Spinal cord (tissue), 10 donors: ENCODE data around the gene COQ10B. TPM values are rescaled to one million over a fixed set of nuclear protein-coding genes. Genes with fewer than 3 reads are reported as not detected.
"Not testable (repeated sequence)": the region's sequence is repeated elsewhere in the genome, so short reads cannot be mapped to it uniquely, and the experiment has no call there.

ENCODE experiments used
- DNase-seq, 6 donors: peaks; one replicate each; pipeline versions ENCODE4 v3.0.0 to v3.0.0-alpha.2; 2013 to 2015; ENCODE audit warnings: low spot score in 6 of 6, low read depth in 4 of 6
- H3K27ac ChIP-seq: one replicate; pipeline ENCODE4 v1.5.1; 2013; ENCODE audit warnings: low read depth, low read length, control low read depth
- H3K27me3 ChIP-seq: one replicate; pipeline ENCODE4 v1.6.1; 2013; ENCODE audit warnings: low read length; ENCODE audit not compliant: control insufficient read depth, insufficient read depth
- H3K36me3 ChIP-seq: one replicate; pipeline ENCODE4 v1.6.1; 2013; ENCODE audit warnings: low read length; ENCODE audit not compliant: control insufficient read depth, insufficient read depth
- H3K4me1 ChIP-seq: one replicate; pipeline ENCODE4 v1.6.1; 2013; ENCODE audit warnings: low read length; ENCODE audit not compliant: control insufficient read depth, insufficient read depth
- H3K4me3 ChIP-seq: one replicate; pipeline ENCODE4 v1.5.1; 2013; ENCODE audit warnings: low read depth, low read length, control low read depth
- H3K9me3 ChIP-seq: one replicate; pipeline ENCODE4 v1.6.1; 2013; ENCODE audit warnings: low read length; ENCODE audit not compliant: control insufficient read depth, insufficient read depth
- WGBS: methylation state at CpG from one replicate; pipeline ENCODE4 v1.1.5; 2013; ENCODE audit warnings: missing lambda C conversion rate; ENCODE audit not compliant: insufficient coverage; 5-methylcytosine and 5-hydroxymethylcytosine counted together
- polyA plus RNA-seq, 2 donors: library from polyadenylated mRNA; unstranded; fragments of 120-200 nt; gene quantifications; one replicate each; pipeline ENCODE4 v1.2.1, GENCODE V29; 2013; ENCODE audit not compliant: insufficient read length in 2 of 2
- total RNA-seq, 2 donors: library from RNA; depleted of rRNA in 1 of 2; stranded (reverse); fragments of 120-200 nt in 1 of 2; fragments of >200 nt in 1 of 2; gene quantifications; one replicate each; pipeline versions ENCODE4 v1.2.3 to v1.2.4, GENCODE V29; 2013 to 2014
- donor health status: healthy.

The COQ10B gene
- total and polyA plus RNA-seq, 4 donors = 19.9 to 37.3 (median 22.7) TPM

GRCh38 chr2:197472166-197472565 lies 18.8 kb downstream of the COQ10B start:
- peaks cover 51% of the 10 kb centered on the region for H3K36me3 ChIP-seq
- H3K27ac ChIP-seq = no peak overlapping the region
- H3K4me1 ChIP-seq = no peaks in the 10 kb centered on the region
- DNase-seq = no peak
- no peaks in the 10 kb centered on the region for H3K27me3 ChIP-seq
- WGBS = no CpG with 5 or more reads among the region's 5 CpGs
- H3K4me3 ChIP-seq = no peak overlapping the region
- no peaks in the 10 kb centered on the region for H3K9me3 ChIP-seq

GRCh38 chr2:197477797-197478196 lies 24.4 kb downstream of the COQ10B start:
- Histone ChIP-seq H3K27me3 (no peaks in the 10 kb centered on the region), H3K9me3 (no peaks in the 10 kb centered on the region), H3K4me3 (no peak overlapping the region), H3K27ac (no peak overlapping the region), H3K36me3 (peaks cover 33% of the 10 kb centered on the region), H3K4me1 (no peaks in the 10 kb centered on the region)
- 100% methylated on average over 2 of the region's 3 CpGs for WGBS
- no peak for DNase-seq

DNA sequence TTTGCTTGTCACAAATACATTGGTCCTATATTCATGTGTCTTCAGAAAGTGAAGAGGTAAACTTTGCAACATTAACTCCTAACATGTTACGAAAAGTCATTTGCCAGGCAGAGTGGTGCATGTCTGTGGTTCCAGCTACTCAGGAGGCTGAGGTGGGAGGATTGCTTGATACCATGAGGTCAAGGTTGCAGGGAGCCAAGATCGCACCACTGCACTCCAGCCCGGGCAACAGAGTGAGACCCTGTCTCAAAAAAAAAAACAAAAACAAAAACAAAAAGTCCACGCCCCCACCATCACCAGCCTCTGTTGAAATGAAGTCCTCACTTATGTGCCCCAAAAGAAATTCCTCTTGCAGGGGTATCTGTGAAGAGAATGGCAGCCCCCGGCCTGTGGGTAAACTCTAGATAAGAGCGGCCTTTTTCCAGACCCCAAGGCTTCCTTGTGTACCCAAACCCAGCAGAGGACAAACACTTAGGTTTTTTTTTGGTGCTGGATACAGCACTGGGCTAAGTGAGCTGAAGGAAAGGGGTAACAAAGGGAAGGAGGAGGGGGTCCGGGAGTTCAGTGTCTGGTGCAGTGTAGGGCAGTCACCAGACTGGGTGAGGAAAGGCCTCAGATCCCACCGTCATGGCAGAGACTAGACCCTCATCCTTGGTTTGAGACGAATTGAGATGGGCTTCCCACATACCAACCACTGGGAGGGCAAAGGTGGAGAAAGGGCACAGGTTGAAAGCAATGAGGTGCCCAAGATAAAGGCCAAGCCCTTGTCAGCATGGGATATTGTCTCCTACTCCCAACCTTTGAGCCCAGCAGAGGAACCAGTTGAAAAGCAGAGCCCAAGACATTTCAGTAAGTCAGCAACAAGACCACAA lies 27.0 kb downstream of the COQ10B start:
- no CpG with 5 or more reads among the region's 9 CpGs for WGBS
- Histone ChIP-seq H3K4me3 (no peak overlapping the region), H3K36me3 (peaks cover 28% of the 10 kb centered on the region), H3K27me3 (no peaks in the 10 kb centered on the region), H3K4me1 (no peaks in the 10 kb centered on the region), H3K27ac (no peak overlapping the region), H3K9me3 (no peaks in the 10 kb centered on the region)
- no peak for DNase-seq

DNA sequence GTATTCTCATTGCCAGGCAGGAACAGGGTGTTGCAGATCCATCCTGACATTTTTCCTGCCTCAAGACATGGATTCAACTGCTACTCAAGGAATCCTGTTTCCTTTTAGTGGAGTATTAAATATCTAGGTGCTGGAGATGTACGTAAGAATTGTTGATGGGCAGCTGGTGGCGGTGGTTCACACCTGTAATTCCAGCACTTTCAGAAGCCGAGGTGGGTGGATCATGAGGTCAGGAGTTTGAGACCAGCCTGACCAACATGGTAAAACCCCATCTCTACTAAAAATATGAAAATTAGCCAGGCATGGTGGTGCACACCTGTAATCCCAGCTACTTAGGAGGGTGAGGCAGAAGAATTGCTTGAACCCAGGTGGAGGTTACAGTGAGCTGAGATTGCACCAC lies 30.9 kb downstream of the COQ10B start:
- not testable (repeated sequence) for H3K27ac ChIP-seq, H3K4me3 ChIP-seq, DNase-seq, H3K27me3 ChIP-seq, H3K4me1 ChIP-seq, H3K9me3 ChIP-seq
- WGBS = 100% methylated on average over 1 of the region's 3 CpGs
- H3K36me3 ChIP-seq = peaks cover 17% of the 10 kb centered on the region

DNA sequence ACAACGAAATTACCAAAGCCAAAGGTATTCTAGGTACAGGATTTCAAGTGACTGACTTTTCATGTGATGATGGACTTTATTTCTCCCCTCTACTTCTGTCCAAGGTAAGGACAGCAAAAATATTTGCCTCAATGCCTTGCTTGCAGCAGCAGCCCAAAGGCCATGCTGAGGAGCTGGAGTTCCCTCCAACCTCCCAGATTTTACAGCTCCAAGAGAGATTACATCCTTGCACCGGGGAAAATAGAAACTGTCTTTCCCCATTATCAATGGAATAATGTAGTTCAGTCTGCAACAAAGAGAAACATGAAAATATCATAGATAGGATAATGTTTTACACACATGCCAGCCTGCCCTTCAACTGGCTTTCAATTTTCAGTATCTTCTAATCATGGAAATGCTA lies 32.8 kb downstream of the COQ10B start:
- H3K36me3 ChIP-seq = peaks cover 30% of the 10 kb centered on the region
- no peak overlapping the region for H3K4me3 ChIP-seq
- no peak for DNase-seq
- H3K4me1 ChIP-seq = no peaks in the 10 kb centered on the region
- H3K27me3 ChIP-seq = no peaks in the 10 kb centered on the region
- no peaks in the 10 kb centered on the region for H3K9me3 ChIP-seq
- WGBS = no CpG with 5 or more reads among the region's 2 CpGs
- no peak overlapping the region for H3K27ac ChIP-seq

DNA sequence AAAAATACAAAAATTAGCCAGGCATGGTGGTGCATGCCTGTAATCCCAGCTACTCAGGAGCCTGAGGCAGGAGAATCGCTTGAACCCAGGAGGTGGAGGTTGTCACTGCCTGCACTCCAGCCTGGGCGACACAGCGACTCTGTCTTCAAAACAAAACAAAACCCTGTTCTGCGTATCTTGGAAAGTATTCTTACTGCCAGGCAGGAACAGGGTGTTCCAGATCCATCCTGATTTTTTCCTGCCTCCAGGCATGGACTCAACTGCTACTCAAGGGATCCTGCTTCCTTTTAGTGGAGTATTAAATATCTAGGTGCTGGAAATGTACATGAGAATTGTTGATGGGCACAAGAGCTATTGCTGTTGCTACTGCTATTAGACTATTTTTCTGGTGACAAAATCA lies 34.0 kb downstream of the COQ10B start:
- no peak overlapping the region for H3K4me3 ChIP-seq
- H3K4me1 ChIP-seq = no peaks in the 10 kb centered on the region
- H3K27ac ChIP-seq = no peak overlapping the region
- H3K36me3 ChIP-seq = peaks cover 41% of the 10 kb centered on the region
- 90% methylated on average over 4 of the region's 4 CpGs for WGBS
- no peaks in the 10 kb centered on the region for H3K9me3 ChIP-seq
- DNase-seq = no peak
- no peaks in the 10 kb centered on the region for H3K27me3 ChIP-seq

DNA sequence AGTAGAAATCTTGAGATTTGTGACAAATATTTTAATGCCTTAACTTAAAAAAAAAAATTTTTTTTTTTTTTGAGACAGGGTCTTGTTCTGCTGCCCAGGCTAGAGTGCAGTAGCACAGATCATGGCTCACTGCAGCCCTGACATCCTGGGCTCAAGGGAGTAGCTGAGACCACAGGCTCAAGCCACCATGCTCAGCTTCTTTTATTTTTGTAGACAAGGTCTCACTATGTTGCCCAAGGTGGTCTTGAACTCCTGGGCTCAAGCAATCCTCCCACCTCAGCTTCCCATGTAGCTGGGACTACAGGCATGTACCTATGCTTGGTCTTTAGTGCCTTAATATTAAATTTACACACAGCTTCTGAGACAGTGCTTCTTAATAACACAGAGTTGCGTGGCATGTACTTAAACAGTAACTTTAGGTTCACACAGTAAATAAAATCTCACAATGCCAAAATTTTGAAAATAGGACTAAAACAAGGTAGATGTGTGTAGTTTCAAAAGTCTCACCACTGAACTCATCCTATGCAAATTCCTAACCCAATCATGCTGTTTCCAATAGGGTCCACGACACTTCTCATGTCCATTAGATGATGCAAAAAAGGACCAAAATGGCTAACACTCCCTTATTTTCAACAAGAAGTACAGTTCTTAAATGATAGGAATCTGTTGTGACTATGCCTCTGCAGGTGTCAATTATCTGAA lies 42.2 kb downstream of the COQ10B start:
- no peaks in the 10 kb centered on the region for H3K9me3 ChIP-seq
- H3K36me3 ChIP-seq = peaks cover 30% of the 10 kb centered on the region
- WGBS = no CpG with 5 or more reads among the region's 2 CpGs
- H3K27me3 ChIP-seq = no peaks in the 10 kb centered on the region
- H3K4me3 ChIP-seq = no peak overlapping the region
- H3K27ac ChIP-seq = no peak overlapping the region
- no peak for DNase-seq
- H3K4me1 ChIP-seq = peaks cover 5% of the 10 kb centered on the region

- Histone ChIP-seq H3K27ac (no peak overlapping the region), H3K27me3 (no peaks in the 10 kb centered on the region), H3K4me1 (peaks cover 10% of the 10 kb centered on the region), H3K4me3 (no peak overlapping the region), H3K36me3 (peaks cover 26% of the 10 kb centered on the region), H3K9me3 (no peaks in the 10 kb centered on the region)
- DNase-seq = no peak
Measured at GRCh38 chr2:197496695-197497094, 43.3 kb downstream of the COQ10B start.

DNA sequence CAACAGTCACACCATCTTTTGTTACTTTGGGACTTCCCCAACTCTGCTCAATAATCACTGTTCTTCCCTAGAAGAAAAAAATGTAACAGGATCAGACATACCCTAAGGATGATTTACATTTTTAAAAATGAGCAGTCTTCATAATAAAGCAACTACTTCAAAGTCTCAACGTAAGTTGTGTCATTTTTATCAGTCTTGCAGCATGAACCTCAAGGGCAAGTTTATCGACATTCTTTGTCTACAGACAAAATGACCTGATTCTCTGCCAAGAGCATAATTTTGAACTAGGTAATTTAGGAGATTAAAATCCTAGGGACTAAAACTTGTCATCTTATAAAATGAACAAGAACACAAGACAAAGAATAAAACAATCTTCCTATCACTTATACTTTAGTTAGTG lies 44.0 kb downstream of the COQ10B start:
- Histone ChIP-seq H3K4me1 (peaks cover 14% of the 10 kb centered on the region), H3K27me3 (no peaks in the 10 kb centered on the region), H3K27ac (no peak overlapping the region), H3K9me3 (no peaks in the 10 kb centered on the region), H3K36me3 (peaks cover 23% of the 10 kb centered on the region), H3K4me3 (no peak overlapping the region)
- no CpG with 5 or more reads among the region's 2 CpGs for WGBS
- DNase-seq = no peak
